Ascending aorta (tissue), 2 donors: ENCODE measurements around the gene CLPX. TPM values are rescaled to one million over a fixed set of nuclear protein-coding genes. Genes with fewer than 3 reads are reported as not detected.

ENCODE experiments used
- DNase-seq, 2 donors: peaks; one replicate each; pipeline ENCODE4 v3.0.0-alpha.2; 2019; ENCODE audit warnings: low spot score in 2 of 2
- H3K27ac ChIP-seq, 2 donors: fragments of 200-600 bp; sonication (generic); one replicate each; pipeline ENCODE4 v1.5.1; 2016 to 2017; ENCODE audit warnings: mild to moderate bottlenecking in 1 of 2
- H3K27me3 ChIP-seq: fragments of 200-600 bp; sonication (generic); one replicate; pipeline ENCODE4 v1.5.1; 2017
- H3K36me3 ChIP-seq, 2 donors: fragments of 200-600 bp; sonication (generic); one replicate each; pipeline ENCODE4 v1.5.1; 2016
- H3K4me1 ChIP-seq, 2 donors: fragments of 200-600 bp; sonication (generic); one replicate each; pipeline ENCODE4 v1.5.1; 2016 to 2017; ENCODE audit warnings: mild to moderate bottlenecking in 1 of 2
- H3K4me3 ChIP-seq, 2 donors: fragments of 200-600 bp; sonication (generic); one replicate each; pipeline ENCODE4 v1.5.1; 2016 to 2017; ENCODE audit warnings: mild to moderate bottlenecking in 1 of 2
- H3K9me3 ChIP-seq, 2 donors: fragments of 200-600 bp; sonication (generic); one replicate each; pipeline ENCODE4 v1.5.1; 2016
- intact Hi-C: fragments of 100-400 bp; cut with DNase I; formaldehyde crosslinking; loops from one replicate; pipeline ENCODE4 v1.15.1; 2023
- total RNA-seq: library from RNA; depleted of rRNA; stranded (reverse); fragments of >200 nt; gene quantifications from one replicate; pipeline ENCODE4 v1.1.0, GENCODE V29; 2016
- TF ChIP-seq, protein P1 (sequence below), 3 experiments: fragments of 200-600 bp in 2 of 3; fragments of 450-650 bp in 1 of 3; sonication (generic) in 2 of 3; IDR thresholded peaks; one replicate each; pipeline ENCODE4 v1.5.1; 2016 to 2019; ENCODE audit warnings: antibody characterized with exemption in 3 of 3, mild to moderate bottlenecking in 1 of 3, moderate library complexity in 1 of 3

The CLPX gene
- total RNA-seq, 1 donor from 2014 or later: 13.7 TPM

DNA sequence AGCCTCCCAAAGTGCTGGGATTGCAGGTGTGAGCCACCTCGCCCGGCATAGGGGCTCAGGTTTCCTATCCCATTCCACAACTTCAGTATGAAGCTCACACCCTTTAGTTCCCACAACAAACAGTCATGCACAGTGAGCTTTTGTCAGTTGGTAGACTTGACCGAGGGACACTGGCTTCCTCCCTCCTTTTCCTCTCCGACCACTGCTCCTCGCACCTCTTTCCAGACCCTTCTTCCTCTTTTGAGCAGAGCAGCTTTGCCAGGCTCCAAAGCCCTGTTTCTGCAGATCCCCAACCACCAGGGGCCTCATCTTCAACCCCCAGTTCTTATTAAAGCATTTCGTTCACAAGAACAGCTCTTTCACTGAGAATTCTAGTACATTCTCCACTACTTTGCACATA is 38.9 kb upstream of the CLPX start:
- Histone ChIP-seq H3K9me3 (no peaks in the 10 kb centered on the region), H3K36me3 (no peaks in the 10 kb centered on the region), H3K27ac (no peak overlapping the region), H3K4me1 (no peaks in the 10 kb centered on the region), H3K27me3 (no peaks in the 10 kb centered on the region), H3K4me3 (no peak overlapping the region)
- DNase-seq: no peak
- TF ChIP-seq, protein P1, sequence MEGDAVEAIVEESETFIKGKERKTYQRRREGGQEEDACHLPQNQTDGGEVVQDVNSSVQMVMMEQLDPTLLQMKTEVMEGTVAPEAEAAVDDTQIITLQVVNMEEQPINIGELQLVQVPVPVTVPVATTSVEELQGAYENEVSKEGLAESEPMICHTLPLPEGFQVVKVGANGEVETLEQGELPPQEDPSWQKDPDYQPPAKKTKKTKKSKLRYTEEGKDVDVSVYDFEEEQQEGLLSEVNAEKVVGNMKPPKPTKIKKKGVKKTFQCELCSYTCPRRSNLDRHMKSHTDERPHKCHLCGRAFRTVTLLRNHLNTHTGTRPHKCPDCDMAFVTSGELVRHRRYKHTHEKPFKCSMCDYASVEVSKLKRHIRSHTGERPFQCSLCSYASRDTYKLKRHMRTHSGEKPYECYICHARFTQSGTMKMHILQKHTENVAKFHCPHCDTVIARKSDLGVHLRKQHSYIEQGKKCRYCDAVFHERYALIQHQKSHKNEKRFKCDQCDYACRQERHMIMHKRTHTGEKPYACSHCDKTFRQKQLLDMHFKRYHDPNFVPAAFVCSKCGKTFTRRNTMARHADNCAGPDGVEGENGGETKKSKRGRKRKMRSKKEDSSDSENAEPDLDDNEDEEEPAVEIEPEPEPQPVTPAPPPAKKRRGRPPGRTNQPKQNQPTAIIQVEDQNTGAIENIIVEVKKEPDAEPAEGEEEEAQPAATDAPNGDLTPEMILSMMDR (IDR thresholded peaks at IDR 0.05): no peak
- intact Hi-C loops: no loop called here

DNA sequence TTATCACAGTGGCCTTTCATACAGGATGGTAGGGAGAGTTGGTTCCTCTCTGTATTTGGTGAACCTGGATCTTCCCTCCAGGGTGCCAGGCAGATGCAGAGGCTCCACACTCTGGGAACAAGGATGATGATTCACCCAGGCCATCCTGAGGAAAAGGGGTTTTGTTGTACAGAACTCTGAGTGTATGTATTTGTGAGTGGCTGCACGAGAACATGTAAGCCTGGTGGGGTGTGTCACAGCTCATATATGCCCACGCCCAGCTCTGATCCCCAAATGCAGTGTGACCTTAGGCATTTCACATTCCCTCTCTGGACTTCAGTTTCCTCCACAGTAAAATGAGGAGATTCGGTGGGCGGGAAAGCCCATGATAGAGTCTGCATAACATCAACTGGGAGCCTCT is 37.7 kb upstream of the CLPX start:
- DNase-seq: no peak
- H3K27me3 ChIP-seq: no peaks in the 10 kb centered on the region
- H3K36me3 ChIP-seq: no peaks in the 10 kb centered on the region
- no peaks in the 10 kb centered on the region for H3K9me3 ChIP-seq
- H3K27ac ChIP-seq: no peak overlapping the region
- intact Hi-C loops: no loop called here
- H3K4me1 ChIP-seq: no peaks in the 10 kb centered on the region
- TF ChIP-seq, protein P1 (IDR thresholded peaks at IDR 0.05): no peak
- H3K4me3 ChIP-seq: no peak overlapping the region

DNA sequence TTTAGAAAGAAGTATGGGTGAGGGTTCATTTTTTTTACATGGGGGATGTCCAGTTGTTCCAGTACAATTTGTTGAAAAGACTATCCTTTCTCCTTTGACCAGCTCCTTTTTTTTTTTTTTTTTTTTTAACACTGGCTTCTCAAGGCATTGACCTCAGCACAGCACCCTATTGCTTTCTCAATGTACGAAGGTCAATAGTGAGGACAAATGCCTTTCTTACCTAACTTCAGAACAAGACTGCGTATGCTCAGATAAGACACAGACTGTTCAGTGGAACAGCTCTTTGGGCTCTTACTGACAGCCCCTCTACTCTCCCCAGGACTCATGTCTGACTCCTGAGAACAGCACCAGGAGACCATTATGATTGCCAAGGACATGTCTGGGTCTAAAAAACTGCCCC is 36.6 kb upstream of the CLPX start:
- H3K36me3 ChIP-seq: no peaks in the 10 kb centered on the region
- no peaks in the 10 kb centered on the region for H3K4me1 ChIP-seq
- no peaks in the 10 kb centered on the region for H3K27me3 ChIP-seq
- no peak overlapping the region for H3K4me3 ChIP-seq
- no peak overlapping the region for H3K27ac ChIP-seq
- no peaks in the 10 kb centered on the region for H3K9me3 ChIP-seq
- intact Hi-C loops: no loop called here
- DNase-seq: no peak
- TF ChIP-seq, protein P1 (IDR thresholded peaks at IDR 0.05): no peak

DNA sequence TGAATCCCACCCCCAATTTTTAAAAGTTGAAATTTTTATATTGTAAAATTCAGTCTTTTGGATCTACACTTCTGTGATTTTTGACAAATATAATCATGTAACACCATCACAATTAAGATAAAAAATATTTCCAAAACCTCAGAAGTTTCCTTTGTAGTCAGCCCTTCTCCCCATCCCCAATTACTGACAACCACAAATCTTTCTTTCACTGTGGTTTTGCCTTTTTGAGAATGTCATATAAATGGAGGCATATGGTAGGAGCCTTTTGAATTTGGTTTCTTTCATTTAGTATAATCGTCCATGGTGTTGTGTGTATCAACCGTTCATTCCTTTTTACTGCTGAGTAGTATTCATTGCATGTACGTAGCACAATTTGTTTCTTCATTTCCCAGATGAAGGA is 34.0 kb upstream of the CLPX start:
- intact Hi-C loops: no loop called here
- no peaks in the 10 kb centered on the region for H3K4me1 ChIP-seq
- no peaks in the 10 kb centered on the region for H3K9me3 ChIP-seq
- no peak overlapping the region for H3K4me3 ChIP-seq
- DNase-seq: no peak
- TF ChIP-seq, protein P1 (IDR thresholded peaks at IDR 0.05): no peak
- no peaks in the 10 kb centered on the region for H3K27me3 ChIP-seq
- no peak overlapping the region for H3K27ac ChIP-seq
- no peaks in the 10 kb centered on the region for H3K36me3 ChIP-seq

DNA sequence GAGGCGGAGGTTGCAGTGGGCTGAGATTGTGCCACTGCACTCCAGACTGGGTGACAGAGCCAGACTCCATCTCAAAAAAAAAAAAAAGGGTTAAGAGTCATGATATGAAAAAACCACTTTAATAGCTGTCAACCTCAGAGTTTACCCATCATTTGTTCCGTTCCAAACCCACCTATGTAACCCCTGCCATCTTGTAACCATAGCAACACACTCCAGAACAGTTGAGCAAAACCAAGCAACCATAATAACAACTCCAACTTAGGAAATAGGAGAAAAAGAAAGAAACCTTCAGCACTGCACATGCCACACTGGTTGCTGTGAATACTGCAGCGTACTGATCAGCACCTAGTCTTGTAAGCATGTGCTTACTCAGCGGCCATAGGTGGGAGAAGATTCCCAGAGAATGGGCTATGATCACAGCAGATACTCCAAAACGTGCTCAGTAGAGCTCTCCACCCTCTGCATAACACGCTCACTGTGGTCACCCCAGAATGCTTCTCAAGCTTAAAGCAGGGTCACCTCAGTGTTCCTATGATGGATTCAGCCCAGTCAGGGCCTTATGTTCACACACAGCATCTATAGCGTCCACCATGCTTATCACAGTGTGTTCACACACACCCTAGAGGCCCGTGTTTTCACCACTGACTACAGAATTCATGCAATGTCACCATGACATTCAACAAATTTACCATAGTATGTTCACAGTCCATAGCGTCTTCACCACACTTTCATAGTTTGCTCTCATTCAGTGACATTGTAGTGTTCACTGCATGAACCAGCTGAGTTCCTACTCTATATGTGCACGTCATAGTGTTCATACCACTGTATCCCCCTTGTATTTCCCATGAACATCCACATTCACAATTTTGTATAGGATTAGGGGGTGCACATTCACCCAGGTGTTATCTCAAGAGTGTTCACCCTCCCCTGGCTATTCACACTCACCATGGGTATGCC is 32.7 kb upstream of the CLPX start:
- H3K4me3 ChIP-seq: no peak overlapping the region
- no peaks in the 10 kb centered on the region for H3K27me3 ChIP-seq
- H3K36me3 ChIP-seq: no peaks in the 10 kb centered on the region
- TF ChIP-seq, protein P1 (IDR thresholded peaks at IDR 0.05): no peak
- intact Hi-C loops: no loop called here
- H3K27ac ChIP-seq: no peak overlapping the region
- no peak for DNase-seq
- H3K4me1 ChIP-seq: no peaks in the 10 kb centered on the region
- no peaks in the 10 kb centered on the region for H3K9me3 ChIP-seq
